Measurements from ENCODE around the gene ENG. TPM values are rescaled to one million over a fixed set of nuclear protein-coding genes. Genes with fewer than 3 reads are reported as not detected.
A peak's percentile ranks its signal among the peaks of the same experiment; 100 is the strongest.

ENG gene
- total RNA-seq, 2 donors from 2014 or later = 132 to 392 TPM

DNA sequence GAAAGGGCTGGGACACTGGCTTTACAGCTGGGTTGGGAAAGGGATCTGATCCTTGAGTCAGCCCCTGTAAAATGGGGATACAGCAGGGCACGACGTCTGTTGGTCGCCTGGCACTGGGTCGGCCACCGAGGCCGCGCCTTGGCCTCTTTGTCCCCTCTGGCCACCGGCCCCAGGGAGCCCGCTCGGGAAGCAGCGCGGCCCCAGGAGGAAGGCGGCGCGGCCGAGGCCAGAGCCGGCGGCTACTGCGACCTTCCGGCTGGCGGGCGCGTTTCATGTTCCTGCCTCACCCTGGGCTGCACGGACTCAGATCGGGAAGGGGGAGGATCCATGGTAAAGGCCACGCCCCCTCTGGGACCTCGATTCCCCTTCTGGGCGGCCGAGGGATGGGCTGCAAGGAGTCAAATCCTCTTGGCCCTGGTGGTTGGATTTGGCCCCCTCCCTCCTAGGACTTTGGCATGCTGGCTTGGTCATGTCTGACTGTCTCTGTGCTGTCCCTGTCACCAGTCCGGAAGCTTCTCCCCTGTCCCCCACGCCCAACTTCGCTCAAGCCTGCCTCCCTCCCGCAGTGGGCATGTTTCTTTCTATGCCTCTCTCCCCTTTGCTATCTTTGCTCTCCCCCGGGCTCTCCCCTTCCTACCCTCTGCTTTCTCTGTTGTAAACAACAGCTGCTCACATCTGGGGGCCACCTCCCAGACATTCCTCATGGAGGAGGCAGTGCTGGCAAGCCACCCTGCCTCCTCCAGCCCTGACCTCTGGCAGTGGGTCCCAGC is 26.0 kb downstream of the ENG start:
- intact Hi-C loops (cut with DNase I) = loop anchor here in 1 of 2 donors (5.0 kb wide), 1 partner anchor 39 kb away; no protein-coding TSS in a partner anchor
- DNase-seq (peak; percentile 92), ATAC-seq (peak; percentile 86 to 90)

DNA sequence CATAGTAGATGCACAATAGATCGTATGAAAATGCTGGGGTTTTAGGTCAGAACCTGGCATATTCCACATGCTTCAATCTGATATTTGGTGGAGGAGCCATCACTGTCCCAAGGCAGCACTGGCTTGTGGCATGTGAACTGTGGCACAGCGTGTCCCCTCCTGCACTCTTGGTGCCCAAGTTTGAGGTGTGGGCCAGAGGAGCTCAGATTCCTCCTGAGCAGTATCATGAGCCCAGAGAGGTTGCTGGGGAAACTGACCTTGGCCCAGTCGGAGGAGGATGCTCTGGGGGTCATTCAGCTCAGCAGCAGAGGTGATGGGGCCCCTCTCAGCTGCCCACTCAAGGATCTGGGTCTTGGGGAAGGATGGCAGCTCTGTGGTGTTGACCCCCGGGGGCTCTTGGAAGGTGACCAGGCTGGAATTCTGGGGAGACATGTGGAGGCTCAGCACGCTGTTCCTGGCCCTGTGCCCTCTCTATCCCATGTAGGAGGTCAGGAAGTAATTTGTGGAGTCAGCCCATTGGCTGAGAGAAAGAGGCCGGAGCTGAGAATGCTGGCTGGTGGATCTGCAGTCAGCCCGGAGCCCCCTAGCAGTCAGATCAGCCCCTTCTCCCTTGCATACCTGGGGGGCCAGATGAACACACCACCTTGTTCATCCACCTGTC is 28.1 kb downstream of the ENG start:
- ATAC-seq (no peak), DNase-seq (no peak)
- intact Hi-C loops (cut with DNase I) = loop anchor here in 1 of 2 donors (5.0 kb wide), 1 partner anchor 41 kb away; no protein-coding TSS in a partner anchor

- peak; percentile 75 for DNase-seq
- ATAC-seq = peak; percentile 23 to 24
- intact Hi-C loops (cut with DNase I) = loop anchor here in 1 of 2 donors (5.0 kb wide), 1 partner anchor 42 kb away; no protein-coding TSS in a partner anchor
These were observed 29.0 kb downstream of the ENG start for GRCh38 chr9:127825319-127826051.

GRCh38 chr9:127822108-127822507 is 32.4 kb downstream of the ENG start:
- no peak for ATAC-seq
- intact Hi-C loops (cut with DNase I) = no loop called here

GRCh38 chr9:127818574-127818973 is 35.9 kb downstream of the ENG start:
- DNase-seq = no peak
- no peak for ATAC-seq
- intact Hi-C loops (cut with DNase I) = no loop called here

More at GRCh38 chr9:127822108-127822507, 32.4 kb downstream of the ENG start:
- no peak for DNase-seq

- peak in 1 of 2 donors; percentile 16 for ATAC-seq
- intact Hi-C loops (cut with DNase I) = no loop called here
- no peak for DNase-seq
These were observed 36.5 kb downstream of the ENG start for GRCh38 chr9:127817881-127818434.

- ATAC-seq (no peak), DNase-seq (no peak)
- intact Hi-C loops (cut with DNase I) = no loop called here
These were observed 37.7 kb downstream of the ENG start for GRCh38 chr9:127816728-127817127.

DNA sequence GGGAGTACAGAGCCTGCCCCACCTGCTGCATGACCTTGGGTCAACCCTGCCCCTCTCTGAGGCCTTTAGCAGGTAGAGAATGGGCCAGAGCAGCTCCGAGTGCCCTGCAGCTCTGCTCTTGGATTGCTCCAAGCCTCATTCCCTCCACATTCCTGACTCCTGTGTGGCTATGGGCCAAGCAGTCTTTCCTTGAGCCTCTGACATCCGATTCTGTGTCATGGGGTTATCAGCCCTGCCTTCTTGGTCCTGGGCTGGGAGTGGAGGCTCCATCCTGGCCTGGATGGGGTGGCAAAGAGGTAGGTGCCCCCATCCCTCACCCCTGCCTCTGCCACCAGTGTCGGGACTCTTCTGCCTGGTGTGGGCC is 38.1 kb downstream of the ENG start:
- ATAC-seq = no peak
- intact Hi-C loops (cut with DNase I) = no loop called here
- DNase-seq = no peak

DNA sequence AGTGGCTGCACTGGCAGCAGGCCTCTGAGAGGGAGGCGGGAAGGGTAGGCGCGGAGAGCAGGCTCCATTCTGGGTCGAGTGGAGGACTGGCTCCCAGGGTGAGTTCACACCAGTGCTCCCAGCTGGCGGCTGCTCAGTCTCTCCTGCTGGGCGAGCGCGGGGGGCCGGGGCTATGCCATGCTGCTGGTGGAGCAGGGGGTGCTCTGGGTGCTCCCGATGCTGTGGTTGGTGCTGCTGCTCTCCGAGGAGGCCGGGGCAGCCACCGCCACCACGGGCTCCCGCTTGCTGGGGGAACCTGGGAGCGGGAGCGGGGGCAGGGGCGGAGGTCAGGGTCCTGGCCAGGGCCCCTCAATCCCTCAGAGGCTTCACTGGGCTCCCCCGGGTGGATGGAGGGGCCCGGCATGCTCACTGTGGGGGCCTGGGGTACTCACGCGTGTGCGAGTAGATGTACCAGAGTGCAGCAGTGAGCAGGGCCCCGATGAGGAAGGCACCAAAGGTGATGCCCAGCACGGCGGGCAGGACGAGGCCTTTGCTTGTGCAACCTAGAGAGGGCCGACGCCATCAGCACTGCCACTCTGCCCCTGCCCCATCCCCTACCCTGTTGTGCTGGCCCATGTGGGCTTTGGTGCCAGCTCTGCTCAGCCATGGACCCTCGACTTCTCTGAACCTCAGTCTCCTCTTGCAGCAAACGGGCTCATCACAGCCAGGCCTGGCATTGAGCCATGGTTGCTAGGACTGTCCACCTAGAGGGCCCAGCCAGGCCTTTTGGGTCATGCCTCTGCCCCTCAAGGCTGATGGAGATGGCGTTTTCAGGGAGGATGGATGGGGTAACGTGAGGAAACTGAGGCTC is 38.7 kb downstream of the ENG start:
- ATAC-seq (no peak), DNase-seq (peak; percentile 57)
- intact Hi-C loops (cut with DNase I) = no loop called here

DNA sequence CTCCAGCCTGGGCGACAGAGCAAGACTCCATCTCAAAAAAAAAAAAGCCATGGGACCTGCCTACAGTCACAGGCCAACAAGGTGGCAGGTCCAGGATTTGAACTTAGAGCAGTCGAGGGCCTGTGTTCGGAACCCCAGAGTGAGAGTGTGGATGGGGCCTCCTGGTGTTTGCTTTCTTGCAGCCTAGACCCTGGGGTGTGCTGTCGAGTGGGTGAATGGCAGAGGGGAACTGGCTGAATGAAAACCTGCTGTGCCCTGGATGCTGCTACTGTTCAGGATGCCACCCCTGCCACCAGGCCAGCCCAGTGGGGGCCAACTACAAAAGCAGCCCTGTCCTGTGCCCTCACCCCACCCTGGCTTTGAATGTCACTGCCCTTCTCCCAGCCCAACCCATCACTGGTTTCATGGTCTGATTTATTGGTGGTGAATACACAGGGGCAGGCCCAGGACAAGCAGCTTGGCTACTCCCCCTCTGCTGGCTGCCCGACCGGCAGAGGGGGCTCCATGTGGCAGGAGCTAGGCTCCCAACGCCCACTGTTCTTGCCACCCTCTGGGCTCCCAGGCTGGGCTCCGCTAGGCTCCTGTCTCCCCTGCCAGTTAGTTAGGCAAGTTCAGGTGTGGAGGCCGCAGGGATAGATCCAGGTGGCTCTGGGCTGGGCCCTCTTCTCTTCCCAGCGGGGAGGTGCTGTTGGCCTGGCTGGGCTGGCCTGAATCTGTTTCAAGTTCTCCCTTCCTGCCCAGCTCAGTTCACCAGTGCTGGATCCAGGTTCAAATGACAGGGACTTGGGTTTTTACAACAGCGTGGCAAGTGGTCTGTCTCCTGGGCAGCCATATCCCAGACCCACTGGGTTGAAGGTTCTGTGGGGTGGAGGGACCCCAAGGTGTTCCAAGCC is 39.6 kb downstream of the ENG start:
- intact Hi-C loops (cut with DNase I) = no loop called here
- DNase-seq (no peak), ATAC-seq (no peak)

- ATAC-seq (peak; percentile 4 to 21), DNase-seq (peak; percentile 64)
- intact Hi-C loops (cut with DNase I) = no loop called here
These were observed 40.7 kb downstream of the ENG start for GRCh38 chr9:127813686-127814226.

GRCh38 chr9:127812936-127813675 is 41.4 kb downstream of the ENG start:
- intact Hi-C loops (cut with DNase I) = no loop called here
- DNase-seq (peak; percentile 39), ATAC-seq (no peak)

DNA sequence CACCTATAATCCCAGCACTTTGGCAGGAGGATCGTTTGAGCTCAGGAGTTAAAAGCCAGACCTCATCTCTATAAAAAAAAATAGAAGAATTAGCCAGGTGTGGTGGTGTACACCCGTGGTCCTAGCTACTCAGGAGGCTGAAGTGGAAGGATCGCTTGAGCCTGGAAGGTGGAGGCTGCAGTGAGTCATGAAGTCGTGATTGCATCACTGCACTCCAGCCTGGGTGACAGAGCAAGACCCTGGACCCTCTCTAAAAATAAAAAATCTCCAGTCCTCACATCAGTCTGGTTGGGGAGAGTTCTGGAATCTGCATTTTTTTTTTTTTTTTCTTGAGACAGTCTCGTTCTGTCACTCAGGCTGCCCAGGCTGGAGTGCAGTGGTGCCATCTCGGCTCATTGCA is 42.4 kb downstream of the ENG start:
- DNase-seq = no peak
- intact Hi-C loops (cut with DNase I) = no loop called here
- ATAC-seq = no peak

GRCh38 chr9:127810378-127811187 is 43.9 kb downstream of the ENG start:
- intact Hi-C loops (cut with DNase I) = no loop called here
- DNase-seq (no peak), ATAC-seq (no peak)

- ATAC-seq (peak; percentile 53 to 68), DNase-seq (peak; percentile 66)
- intact Hi-C loops (cut with DNase I) = loop anchor here in 1 of 2 donors (10.0 kb wide), 1 partner anchor 65 kb away; the partner anchor contains the start of gene AK1
These were observed 44.7 kb downstream of the ENG start for GRCh38 chr9:127809540-127810377.
